HG03575 (cell line): ENCODE results near the gene ZNF438.
"Not testable (repeated sequence)": the region's sequence is repeated elsewhere in the genome, so short reads cannot be mapped to it uniquely, and the experiment has no call there.

Experiments
- ATAC-seq: cut with Tn5 transposase; IDR thresholded peaks from one replicate; pipeline ENCODE4 v1.9.1; 2021; ENCODE audit not compliant: unreplicated experiment, insufficient number of reproducible peaks, low FRiP score; ENCODE audit errors: extremely low read depth

The ZNF438 gene

GRCh38 chr10:30993155-30993554 lies 38.5 kb downstream of the ZNF438 start:
- no peak for ATAC-seq

- ATAC-seq: no peak
Measured at GRCh38 chr10:30992681-30993080, 39.0 kb downstream of the ZNF438 start.

- ATAC-seq: no peak
Measured at GRCh38 chr10:30991647-30992011, 40.0 kb downstream of the ZNF438 start.

- no peak for ATAC-seq
Measured at GRCh38 chr10:30990971-30991646, 40.6 kb downstream of the ZNF438 start.

GRCh38 chr10:30990351-30990750 lies 41.3 kb downstream of the ZNF438 start:
- no peak for ATAC-seq

- no peak for ATAC-seq
Measured at GRCh38 chr10:30988831-30989435, 42.7 kb downstream of the ZNF438 start.

GRCh38 chr10:30987463-30987862 lies 44.2 kb downstream of the ZNF438 start:
- ATAC-seq: no peak

GRCh38 chr10:30986053-30986555 lies 45.6 kb downstream of the ZNF438 start:
- no peak for ATAC-seq

GRCh38 chr10:30985512-30985911 lies 46.2 kb downstream of the ZNF438 start:
- ATAC-seq: no peak

GRCh38 chr10:30984563-30985328 lies 46.9 kb downstream of the ZNF438 start:
- ATAC-seq: no peak

GRCh38 chr10:30983209-30983608 lies 48.5 kb downstream of the ZNF438 start:
- not testable (repeated sequence) for ATAC-seq

GRCh38 chr10:30980951-30981616 lies 50.6 kb downstream of the ZNF438 start:
- no peak for ATAC-seq

GRCh38 chr10:30979956-30980355 lies 51.7 kb downstream of the ZNF438 start:
- no peak for ATAC-seq

GRCh38 chr10:30978843-30979242 lies 52.8 kb downstream of the ZNF438 start:
- ATAC-seq: no peak

GRCh38 chr10:30977385-30977784 lies 54.3 kb downstream of the ZNF438 start:
- ATAC-seq: no peak

- ATAC-seq: no peak
Measured at GRCh38 chr10:30974773-30975415, 56.8 kb downstream of the ZNF438 start.

- no peak for ATAC-seq
Measured at GRCh38 chr10:30974355-30974754, 57.3 kb downstream of the ZNF438 start.

GRCh38 chr10:30973737-30974136 lies 57.9 kb downstream of the ZNF438 start:
- ATAC-seq: no peak
